GM19351 (cell line): ENCODE measurements around the gene SPSB3.
"Not testable (repeated sequence)": the region's sequence is repeated elsewhere in the genome, so short reads cannot be mapped to it uniquely, and the experiment has no call there.

Experiments used
- ATAC-seq: cut with Tn5 transposase; IDR thresholded peaks from one replicate; pipeline ENCODE4 v1.9.1; 2021; ENCODE audit warnings: mild to moderate bottlenecking, moderate library complexity; ENCODE audit not compliant: unreplicated experiment

SPSB3 gene

GRCh38 chr16:1817276-1817589, 34.9 kb upstream of the SPSB3 start:
- no peak for ATAC-seq

- no peak for ATAC-seq
Observed at GRCh38 chr16:1816396-1817275, 34.3 kb upstream of the SPSB3 start.

GRCh38 chr16:1815461-1815860, 33.1 kb upstream of the SPSB3 start:
- ATAC-seq, result no peak

GRCh38 chr16:1812732-1813163, 30.4 kb upstream of the SPSB3 start:
- ATAC-seq, result no peak

GRCh38 chr16:1810536-1810935, 28.2 kb upstream of the SPSB3 start:
- ATAC-seq, result no peak

GRCh38 chr16:1810106-1810505, 27.7 kb upstream of the SPSB3 start:
- ATAC-seq, result no peak

GRCh38 chr16:1809281-1809801, 27.0 kb upstream of the SPSB3 start:
- ATAC-seq, result no peak

GRCh38 chr16:1808691-1809090, 26.3 kb upstream of the SPSB3 start:
- ATAC-seq, result no peak

GRCh38 chr16:1807626-1808025, 25.3 kb upstream of the SPSB3 start:
- ATAC-seq, result no peak

- no peak for ATAC-seq
Observed at GRCh38 chr16:1800701-1801100, 18.3 kb upstream of the SPSB3 start.

- not testable (repeated sequence) for ATAC-seq
Observed at GRCh38 chr16:1799263-1799662, 16.9 kb upstream of the SPSB3 start.

GRCh38 chr16:1794908-1795666, 12.7 kb upstream of the SPSB3 start:
- ATAC-seq, result no peak

- no peak for ATAC-seq
Observed at GRCh38 chr16:1794221-1794871, 12.0 kb upstream of the SPSB3 start.

GRCh38 chr16:1793578-1794220, 11.3 kb upstream of the SPSB3 start, which contains the start of gene IGFALS:
TSS of gene IGFALS (minus strand) at chr16:1793705. CDS start at chr16:1793652, 53 bp downstream.
- ATAC-seq, result no peak

- ATAC-seq, result no peak
Observed at GRCh38 chr16:1792836-1793577, 10.6 kb upstream of the SPSB3 start.

- ATAC-seq, result no peak
Observed at GRCh38 chr16:1791943-1792812, 9.8 kb upstream of the SPSB3 start.

GRCh38 chr16:1791256-1791942, 9.0 kb upstream of the SPSB3 start:
- no peak for ATAC-seq

GRCh38 chr16:1790611-1791255, 8.4 kb upstream of the SPSB3 start:
- ATAC-seq, result no peak
